Left colon (tissue), 2 donors: ENCODE results near the gene BHLHE23. TPM values are rescaled to one million over a fixed set of nuclear protein-coding genes. Genes with fewer than 3 reads are reported as not detected.
"Not testable (repeated sequence)": the region's sequence is repeated elsewhere in the genome, so short reads cannot be mapped to it uniquely, and the experiment has no call there.

Experiments
- ATAC-seq: fragments of 200-7000 bp; cut with Tn5 transposase; one replicate; pipeline ENCODE4 v1.9.1; 2020; ENCODE audit warnings: mild to moderate bottlenecking, moderate library complexity
- DNase-seq, 2 donors: peaks; one replicate each; pipeline ENCODE4 v3.0.0-alpha.2; 2020
- intact Hi-C, 2 donors: fragments of 100-400 bp; cut with DNase I in 1 of 2; cut with micrococcal nuclease in 1 of 2; formaldehyde crosslinking; loops; one replicate each; pipeline versions ENCODE4 v1.11.2 to v1.14.0; 2022; cut with DNase I, micrococcal nuclease
- total RNA-seq, 2 donors: library from RNA; stranded (reverse); fragmentation: NEBNext Ultra II Directional; extraction: Animal tissue kit (Norgen Biotek cat#: 25700); gene quantifications; one replicate each; pipeline ENCODE4 v1.2.1, GENCODE V29; 2021
- donor health status: DM: no; HTN: no; CAD: no.
- donor health status: DM: yes; HTN: yes; CAD: no.

Gene BHLHE23
- total RNA-seq, 2 donors from 2014 or later: not detected

DNA sequence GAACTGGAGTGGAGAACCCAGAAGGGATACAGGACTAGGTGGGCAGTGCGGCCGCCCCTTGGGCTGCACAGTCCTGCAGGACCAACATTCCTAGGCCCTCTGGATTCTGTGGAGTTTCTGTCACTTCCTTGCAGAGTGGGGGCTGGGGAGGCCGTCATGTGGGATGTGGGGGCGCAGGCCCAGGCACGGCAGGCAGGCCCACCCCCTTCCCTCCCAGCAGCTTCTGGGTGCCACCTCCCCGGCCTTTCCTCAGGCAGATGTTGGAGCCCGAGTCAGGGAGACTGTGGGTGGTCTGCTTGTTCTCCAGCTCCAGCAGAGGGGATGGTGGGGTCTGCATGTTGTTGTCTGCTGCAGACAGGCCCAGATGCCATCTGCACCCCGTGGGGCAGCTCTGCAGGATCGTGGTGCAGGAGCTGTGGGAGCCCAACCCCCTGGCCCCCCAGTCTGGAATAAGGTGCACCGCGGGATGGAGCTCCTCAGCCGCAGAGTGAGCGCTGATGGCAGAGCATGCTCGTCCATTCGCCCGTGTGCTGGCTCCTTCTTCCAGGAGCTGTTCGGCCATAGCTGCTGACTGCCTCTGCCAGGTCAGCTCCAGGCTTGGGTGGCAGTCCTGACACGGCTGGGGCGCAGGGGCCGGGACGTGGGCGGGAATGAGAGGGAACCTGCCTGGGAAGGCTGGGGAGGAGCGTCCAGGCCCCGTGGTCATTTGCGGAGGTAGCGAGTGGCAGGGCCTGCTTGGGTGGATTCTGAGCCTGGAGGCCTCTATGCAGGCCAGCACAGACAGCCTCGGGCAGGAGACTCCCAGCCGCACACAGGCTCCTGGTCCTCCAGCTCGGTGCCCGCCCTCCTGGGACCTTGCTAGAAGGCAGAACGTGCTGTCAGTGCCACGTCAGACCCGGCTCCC lies 36.2 kb downstream of the BHLHE23 start:
- ATAC-seq (no peak), DNase-seq (no peak)
- intact Hi-C loops: no loop called here

DNA sequence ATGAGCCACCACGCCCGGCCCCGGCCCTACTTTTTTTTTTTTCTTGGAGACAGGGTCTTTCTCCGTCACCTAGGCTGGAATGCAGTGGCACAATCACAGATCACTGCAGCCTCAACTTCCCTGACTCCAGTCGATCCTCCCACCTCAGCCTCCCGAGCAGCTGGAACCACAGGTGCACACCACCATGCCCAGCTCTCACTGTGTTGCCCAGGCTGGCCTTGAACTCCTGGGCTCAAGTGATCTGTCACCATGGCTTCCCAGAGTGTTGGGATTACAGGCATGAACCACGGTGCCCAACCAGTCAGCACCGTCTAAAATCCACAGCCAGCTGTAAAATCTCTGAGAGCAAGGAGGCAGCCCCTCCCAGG lies 36.8 kb downstream of the BHLHE23 start:
- no peak for DNase-seq
- no peak for ATAC-seq
- intact Hi-C loops: no loop called here

DNA sequence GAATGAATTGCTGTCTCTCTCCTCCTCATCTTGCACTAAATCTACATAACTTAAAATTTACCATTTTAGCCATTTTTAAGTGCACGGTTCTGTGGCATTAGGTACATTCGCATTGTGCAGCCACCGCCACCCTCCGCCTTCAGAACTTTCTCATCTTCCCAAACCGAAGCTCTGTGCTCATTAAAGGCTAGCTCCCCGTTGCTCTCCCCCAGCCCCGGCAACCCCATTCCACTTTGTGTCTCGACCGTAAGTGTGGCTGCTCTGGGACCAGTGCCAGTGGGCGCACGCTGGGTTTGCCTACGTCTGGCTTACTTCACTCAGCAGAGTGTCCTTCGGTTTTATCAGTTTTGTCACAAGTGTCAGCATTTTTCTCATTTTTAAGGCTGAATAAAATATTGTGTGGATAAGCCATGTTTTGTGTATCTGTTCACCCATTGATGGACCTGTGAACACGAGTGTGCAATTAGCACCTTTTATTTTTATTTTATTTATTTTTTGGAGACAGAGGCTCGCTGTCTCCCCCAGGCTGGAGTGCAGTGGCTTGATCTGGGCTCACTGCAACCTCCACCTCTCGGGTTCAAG lies 37.5 kb downstream of the BHLHE23 start:
- DNase-seq (no peak), ATAC-seq (no peak)
- intact Hi-C loops: no loop called here

- no peak for ATAC-seq
- DNase-seq: no peak
- intact Hi-C loops: no loop called here
Measured at GRCh38 chr20:62968378-62969178, 38.2 kb downstream of the BHLHE23 start.

- DNase-seq (no peak), ATAC-seq (no peak)
- intact Hi-C loops: no loop called here
Measured at GRCh38 chr20:62967628-62968351, 39.0 kb downstream of the BHLHE23 start.

- intact Hi-C loops: no loop called here
- DNase-seq (no peak), ATAC-seq (no peak)
Measured at GRCh38 chr20:62967149-62967501, 39.6 kb downstream of the BHLHE23 start.

DNA sequence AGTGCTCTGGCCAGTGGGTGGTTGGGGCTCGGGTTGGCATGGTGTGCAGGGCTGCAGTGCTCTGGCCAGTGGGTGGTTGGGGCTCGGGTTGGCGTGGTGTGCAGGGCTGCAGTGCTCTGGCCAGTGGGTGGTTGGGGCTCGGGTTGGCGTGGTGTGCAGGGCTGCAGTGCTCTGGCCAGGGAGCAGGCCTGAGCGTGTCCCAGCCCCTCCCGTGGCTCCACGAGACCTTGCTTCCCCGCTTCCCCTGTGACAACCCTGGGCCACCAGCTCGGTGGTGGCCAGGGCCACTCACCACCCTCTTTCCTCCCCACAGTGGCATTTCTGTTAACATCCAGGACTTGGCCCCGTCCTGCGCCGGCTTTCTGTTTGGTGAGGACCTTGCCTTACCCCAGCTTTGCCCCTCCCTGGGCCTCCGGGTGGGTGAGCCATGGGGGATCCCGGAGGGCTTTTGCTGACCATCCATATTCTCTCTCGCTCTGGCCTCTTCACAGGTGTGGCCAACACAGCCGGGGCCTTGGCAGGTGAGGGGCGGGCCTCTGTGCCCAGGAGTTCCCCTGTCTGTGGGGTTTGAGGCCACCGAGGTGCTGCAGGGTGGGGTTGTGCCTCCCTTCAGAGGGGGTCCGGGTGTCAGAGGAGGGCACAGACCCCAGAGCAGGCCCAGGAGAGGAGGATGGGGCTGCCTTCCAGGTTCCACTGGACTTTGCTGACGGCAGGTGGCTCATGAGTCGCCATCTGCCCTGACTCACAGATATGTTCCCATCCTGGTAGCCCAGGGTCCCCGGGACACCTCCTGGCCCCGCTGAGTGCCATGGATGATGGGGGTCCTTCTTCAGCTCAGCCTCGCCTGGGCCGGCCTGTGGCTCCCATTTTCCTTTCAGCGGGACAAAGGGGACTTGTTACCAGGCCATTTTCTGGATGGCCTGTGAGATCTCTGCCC lies 40.3 kb downstream of the BHLHE23 start:
- DNase-seq (no peak), ATAC-seq (no peak)
- intact Hi-C loops: no loop called here

DNA sequence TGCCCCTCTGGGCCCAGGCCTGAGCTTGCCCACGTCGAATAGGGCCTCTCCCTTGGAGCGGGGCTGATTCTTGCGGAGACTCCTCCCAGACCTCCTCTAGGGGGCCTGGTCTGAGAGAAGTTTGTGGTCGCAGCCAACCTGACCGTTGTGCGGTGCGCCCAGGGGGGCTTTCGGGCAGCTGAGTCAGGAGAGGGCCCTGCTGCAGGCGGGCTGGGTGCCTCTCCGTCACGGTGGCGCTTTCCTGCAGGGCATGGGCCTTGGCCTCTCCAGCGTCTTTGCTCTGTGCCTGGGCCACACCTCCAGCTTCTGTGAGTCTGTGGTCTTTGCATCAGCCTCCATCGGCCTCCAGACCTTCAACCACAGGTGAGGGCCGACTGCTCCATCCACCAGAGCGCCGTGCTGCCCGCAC lies 41.4 kb downstream of the BHLHE23 start:
- DNase-seq: no peak
- ATAC-seq: no peak
- intact Hi-C loops: no loop called here

- no peak for ATAC-seq
- intact Hi-C loops: no loop called here
- DNase-seq: no peak
Measured at GRCh38 chr20:62964700-62965099, 42.1 kb downstream of the BHLHE23 start.

DNA sequence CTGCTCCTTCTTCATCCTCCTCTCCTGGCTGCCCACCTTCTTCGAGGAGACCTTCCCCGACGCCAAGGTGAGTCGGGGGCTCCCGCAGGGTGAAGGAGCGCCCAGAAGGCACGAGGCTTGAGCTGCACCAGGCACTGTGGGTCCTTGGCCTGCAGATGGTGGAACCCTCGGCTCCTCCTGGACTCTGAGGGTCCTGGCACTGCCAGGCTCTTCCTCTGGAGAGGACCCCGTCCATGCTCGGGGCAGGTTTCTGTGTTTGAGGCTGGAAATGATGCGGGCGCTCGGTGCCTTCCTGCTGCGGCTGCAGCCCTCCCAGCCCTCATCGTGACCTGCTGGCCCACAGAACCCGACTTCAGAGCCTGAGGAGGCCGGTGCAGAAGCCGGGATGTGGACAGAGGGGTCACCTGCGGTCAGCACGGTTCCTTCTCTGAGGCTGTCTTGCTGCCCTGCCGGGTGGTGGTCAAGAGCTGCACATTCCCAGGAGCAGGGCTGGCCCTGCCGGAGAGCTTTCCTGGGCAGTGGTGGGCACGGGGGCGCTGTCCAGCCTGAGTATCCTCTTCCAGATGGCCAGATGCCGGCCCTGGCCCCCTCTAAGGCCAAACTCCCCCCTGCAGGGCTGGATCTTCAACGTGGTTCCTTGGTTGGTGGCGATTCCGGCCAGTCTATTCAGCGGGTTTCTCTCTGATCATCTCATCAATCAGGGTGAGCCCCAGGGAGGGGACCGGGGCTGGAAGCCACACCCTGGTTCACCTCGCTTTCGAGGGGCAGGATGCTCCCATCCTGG lies 43.0 kb downstream of the BHLHE23 start:
- intact Hi-C loops: no loop called here
- no peak for ATAC-seq
- no peak for DNase-seq

DNA sequence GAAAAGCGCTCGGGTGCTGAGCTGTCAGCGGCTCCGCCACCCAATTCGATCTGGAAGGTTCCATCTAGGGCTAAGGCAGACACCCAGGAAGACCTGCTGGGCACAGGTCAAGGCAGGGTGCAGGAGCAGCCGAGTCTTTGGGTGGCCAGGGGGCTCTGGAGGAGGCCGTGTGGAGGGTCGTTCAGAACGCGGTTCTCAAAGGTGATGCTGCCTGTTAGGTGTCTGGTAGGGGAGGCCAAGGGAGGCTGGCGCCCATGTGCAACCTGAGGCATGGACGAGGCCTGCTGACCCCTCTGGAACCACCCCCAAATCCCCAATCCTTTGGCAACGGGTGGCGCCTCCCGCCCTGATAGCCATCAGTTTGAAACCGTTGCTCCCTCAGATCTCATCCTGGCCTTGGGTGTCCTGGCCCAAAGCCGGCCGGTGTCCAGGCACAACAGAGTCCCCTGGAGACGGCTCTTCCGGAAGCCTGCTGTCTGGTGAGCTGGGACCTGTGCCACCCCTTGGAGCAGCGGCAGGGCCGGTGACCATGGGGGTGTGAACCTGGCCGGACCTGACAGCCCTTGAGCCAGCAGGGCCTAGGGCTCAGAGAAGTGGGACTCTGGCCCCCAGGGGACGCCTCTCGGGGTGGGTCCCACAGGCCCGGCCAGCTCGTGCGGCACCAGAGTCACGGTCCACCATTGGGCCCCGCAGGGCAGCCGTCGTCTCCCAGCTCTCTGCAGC lies 43.7 kb downstream of the BHLHE23 start:
- intact Hi-C loops: no loop called here
- no peak for DNase-seq
- ATAC-seq: no peak

DNA sequence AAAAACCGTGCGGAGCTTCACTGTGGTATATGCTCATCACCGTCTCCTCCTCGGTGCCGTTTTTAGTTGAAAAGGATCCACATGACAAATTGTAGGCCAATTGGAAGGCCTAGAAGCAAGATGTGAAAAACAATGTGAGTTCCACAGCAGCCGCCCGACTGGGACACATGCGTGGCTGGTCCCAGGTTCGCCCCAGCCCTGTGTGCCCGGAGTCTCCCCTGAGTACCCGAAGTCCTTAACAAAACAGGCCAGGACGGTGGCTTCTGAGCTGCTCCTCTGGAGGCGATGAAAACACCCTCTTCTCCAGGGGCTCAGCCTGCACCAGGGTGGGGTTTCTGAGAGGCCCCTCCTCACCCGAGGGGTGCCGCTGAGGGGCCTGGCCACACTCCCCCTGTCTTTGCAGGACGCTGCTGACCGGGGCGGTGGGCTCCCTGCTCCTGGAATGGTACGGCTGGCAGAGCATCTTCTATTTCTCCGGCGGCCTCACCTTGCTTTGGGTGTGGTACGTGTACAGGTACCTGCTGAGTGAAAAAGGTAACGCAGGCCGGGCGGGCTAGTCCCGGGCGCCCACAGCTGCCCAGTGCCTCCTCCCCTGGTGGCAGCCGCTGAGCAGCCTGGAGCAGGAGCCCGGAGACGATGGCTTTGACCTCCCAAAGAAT lies 44.4 kb downstream of the BHLHE23 start:
- ATAC-seq: no peak
- intact Hi-C loops: no loop called here

DNA sequence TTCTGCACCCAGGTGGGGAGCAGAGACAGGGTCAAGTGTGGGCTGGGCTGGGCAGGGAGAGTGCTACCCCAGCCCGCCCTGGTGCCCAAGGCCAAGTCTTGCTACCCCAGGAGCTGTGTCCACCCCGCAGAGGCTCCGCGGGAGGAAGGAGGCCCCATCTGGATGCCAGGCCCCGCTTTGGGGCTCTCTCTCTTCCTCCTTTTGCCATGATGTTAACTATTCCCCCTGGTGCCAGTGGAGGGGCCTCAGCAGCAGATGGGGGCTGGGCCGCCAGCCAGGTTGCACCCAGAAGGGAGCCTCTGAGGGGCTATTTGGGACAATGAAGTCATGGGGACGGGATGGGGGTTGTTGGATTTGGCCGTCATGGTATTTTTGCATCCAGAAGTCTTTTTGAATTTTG lies 45.0 kb downstream of the BHLHE23 start:
- intact Hi-C loops: no loop called here
- ATAC-seq (no peak), DNase-seq (no peak)

More for the DNA sequence above, 44.4 kb downstream of the BHLHE23 start:
- DNase-seq: no peak

- no peak for ATAC-seq
- DNase-seq: no peak
- intact Hi-C loops: no loop called here
Measured at GRCh38 chr20:62961310-62961783, 45.4 kb downstream of the BHLHE23 start.

DNA sequence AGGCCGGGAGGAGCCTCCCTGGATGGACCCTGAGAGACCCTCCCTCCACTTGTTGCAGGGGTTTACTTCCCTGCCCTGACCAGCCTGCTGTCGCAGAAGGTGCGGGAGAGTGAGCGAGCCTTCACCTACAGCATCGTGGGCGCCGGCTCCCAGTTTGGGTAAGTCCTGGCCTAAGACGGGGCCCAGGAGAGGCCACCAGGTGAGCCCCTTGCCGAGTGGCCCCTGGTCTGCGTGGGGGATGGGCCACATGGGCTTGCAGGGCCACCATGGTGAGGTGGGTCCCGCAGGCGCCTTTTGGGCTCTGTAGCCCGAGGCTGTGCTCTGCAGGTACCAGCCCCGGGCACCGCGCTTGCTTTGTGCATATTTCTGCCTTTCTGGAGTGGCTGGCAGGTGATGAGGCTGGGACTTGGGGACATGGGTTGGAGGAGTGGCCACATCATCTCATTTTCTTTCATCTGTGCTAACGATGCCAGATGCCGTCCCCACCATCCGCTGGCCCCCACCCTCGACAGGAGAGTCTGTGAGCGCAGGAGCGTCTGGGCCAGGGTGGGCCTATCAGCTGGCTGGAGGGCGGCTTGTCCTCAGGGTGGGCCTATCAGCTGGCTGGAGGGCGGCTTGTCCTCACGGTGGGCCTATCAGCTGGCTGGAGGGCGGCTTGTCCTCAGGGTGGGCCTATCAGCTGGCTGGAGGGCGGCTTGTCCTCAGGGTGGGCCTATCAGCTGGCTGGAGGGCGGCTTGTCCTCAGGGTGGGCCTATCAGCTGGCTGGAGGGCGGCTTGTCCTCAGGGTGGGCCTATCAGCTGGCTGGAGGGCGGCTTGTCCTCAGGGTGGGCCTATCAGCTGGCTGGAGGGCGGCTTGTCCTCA lies 46.1 kb downstream of the BHLHE23 start:
- ATAC-seq, DNase-seq, intact Hi-C loops: not testable (repeated sequence)
